NCI-H1048 (cell line): ENCODE results near the gene UBXN10.

ENCODE experiments used
- DNase-seq: peaks from one replicate; lab custom pipeline; 2025; lab: John Stamatoyannopoulos, UW

The UBXN10 gene

GRCh38 chr1:20185834-20186782 lies at the start of gene UBXN10, which contains the start of gene PLA2G2C:
Gene UBXN10, plus strand, starts transcription at chr1:20186096. Its CDS starts 4,466 bp downstream, at chr1:20190562.
Gene PLA2G2C, minus strand, starts transcription at chr1:20186518. Its CDS starts 9,155 bp downstream, at chr1:20177363.
- DNase-seq = no peak

GRCh38 chr1:20136249-20136648 lies 49.6 kb upstream of the UBXN10 start:
- DNase-seq = no peak

GRCh38 chr1:20137055-20137454 lies 48.8 kb upstream of the UBXN10 start:
- no peak for DNase-seq

GRCh38 chr1:20137604-20138003 lies 48.3 kb upstream of the UBXN10 start:
- DNase-seq = no peak

GRCh38 chr1:20138346-20138745 lies 47.5 kb upstream of the UBXN10 start:
- DNase-seq = no peak

- DNase-seq = no peak
Observed at GRCh38 chr1:20138961-20139550, 46.8 kb upstream of the UBXN10 start, which contains the start of gene PLA2G2F. Gene PLA2G2F, plus strand, starts transcription at chr1:20139323. Its CDS starts 105 bp downstream, at chr1:20139428.

- no peak for DNase-seq
Observed at GRCh38 chr1:20139776-20140612, 45.9 kb upstream of the UBXN10 start.

- no peak for DNase-seq
Observed at GRCh38 chr1:20141001-20141400, 44.9 kb upstream of the UBXN10 start.

GRCh38 chr1:20141466-20141865 lies 44.4 kb upstream of the UBXN10 start:
- no peak for DNase-seq

- DNase-seq = no peak
Observed at GRCh38 chr1:20142001-20142710, 43.7 kb upstream of the UBXN10 start.

GRCh38 chr1:20143318-20143717 lies 42.6 kb upstream of the UBXN10 start:
- no peak for DNase-seq

- no peak for DNase-seq
Observed at GRCh38 chr1:20143734-20144565, 41.9 kb upstream of the UBXN10 start.

- no peak for DNase-seq
Observed at GRCh38 chr1:20147846-20148570, 37.9 kb upstream of the UBXN10 start.

GRCh38 chr1:20148571-20149500 lies 37.1 kb upstream of the UBXN10 start:
- DNase-seq = no peak

GRCh38 chr1:20149601-20150325 lies 36.1 kb upstream of the UBXN10 start:
- no peak for DNase-seq

GRCh38 chr1:20150326-20150705 lies 35.6 kb upstream of the UBXN10 start:
- DNase-seq = no peak

GRCh38 chr1:20150969-20151368 lies 34.9 kb upstream of the UBXN10 start:
- DNase-seq = no peak
